GM15510 (cell line): ENCODE data around the gene HS6ST1.

Experiments
- POLR2A ChIP-seq: IDR thresholded peaks from 3 replicates; pipeline ENCODE4 v1.6.1; 2011; ENCODE audit warnings: borderline replicate concordance; ENCODE audit not compliant: insufficient read length; ENCODE audit errors: extremely low read depth

Gene HS6ST1

GRCh38 chr2:128269990-128270671 lies 48.5 kb downstream of the HS6ST1 start:
- no peak for TF ChIP-seq POLR2A

DNA sequence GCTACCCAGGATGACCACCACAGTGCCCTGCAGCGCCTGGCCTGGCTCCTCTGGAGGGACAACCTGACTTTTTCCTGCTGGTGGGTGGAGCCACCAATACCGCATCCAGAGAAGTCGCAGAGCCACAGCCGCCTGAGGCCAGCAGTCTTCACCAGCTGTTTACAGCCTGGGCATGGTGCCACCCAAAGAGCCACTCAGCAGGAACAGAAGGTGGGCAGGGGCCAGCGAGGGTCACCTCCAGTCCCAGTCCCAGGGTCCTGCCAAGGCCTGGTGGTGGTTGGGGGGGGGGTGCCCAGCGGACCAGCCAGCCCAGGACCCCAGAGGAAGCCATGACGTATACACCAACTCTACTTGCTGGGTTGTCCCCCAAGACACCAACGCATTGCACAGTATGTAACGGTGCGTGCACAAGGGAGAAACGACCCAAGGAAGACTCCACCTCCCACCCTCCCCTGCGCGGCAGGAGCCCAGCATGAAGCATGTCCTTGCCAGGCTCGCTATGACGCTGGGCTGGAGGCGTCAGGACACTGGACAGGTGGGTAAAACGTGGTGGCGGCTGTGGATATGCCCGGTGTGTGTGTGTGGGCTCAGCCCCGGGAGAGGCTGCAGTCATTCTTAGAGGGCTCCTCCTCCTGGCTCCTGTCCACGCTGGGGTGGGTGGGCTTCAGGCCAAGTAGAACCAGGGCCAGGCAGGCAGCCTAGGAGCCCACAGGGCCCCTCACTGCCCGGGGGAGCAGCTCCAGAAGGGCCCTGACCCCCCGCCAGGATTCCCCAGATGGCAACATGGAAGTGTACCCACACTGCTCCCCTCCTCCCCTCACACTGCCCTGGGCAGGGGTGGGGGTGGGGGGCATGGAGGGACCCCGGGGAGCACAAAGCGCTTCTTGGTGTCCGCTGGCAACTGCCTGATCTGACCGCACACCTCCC lies 49.3 kb downstream of the HS6ST1 start:
- TF ChIP-seq POLR2A: no peak

- no peak for TF ChIP-seq POLR2A
These were observed 53.6 kb downstream of the HS6ST1 start for GRCh38 chr2:128264881-128265607.

DNA sequence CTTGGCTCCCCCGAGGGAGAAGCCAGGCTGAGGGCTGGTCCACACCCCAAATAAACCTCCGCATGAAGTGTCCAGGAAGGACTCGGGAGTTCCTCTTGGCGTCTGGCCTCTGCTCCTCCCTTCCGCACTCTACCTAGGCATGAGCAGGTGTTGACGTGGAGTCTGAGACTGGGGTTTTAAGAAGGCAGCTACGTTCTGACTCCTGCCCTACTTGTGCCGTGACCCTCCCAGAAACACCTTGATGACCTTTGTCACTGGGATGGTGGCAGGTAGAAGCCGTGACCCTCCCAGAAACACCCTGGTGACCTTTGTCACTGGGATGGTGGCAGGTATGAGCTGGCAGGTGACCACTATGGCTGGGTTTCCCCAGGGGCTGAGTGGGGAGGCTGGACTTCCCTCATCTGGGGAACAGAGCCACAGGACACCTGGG lies 54.8 kb downstream of the HS6ST1 start:
- TF ChIP-seq POLR2A: no peak

DNA sequence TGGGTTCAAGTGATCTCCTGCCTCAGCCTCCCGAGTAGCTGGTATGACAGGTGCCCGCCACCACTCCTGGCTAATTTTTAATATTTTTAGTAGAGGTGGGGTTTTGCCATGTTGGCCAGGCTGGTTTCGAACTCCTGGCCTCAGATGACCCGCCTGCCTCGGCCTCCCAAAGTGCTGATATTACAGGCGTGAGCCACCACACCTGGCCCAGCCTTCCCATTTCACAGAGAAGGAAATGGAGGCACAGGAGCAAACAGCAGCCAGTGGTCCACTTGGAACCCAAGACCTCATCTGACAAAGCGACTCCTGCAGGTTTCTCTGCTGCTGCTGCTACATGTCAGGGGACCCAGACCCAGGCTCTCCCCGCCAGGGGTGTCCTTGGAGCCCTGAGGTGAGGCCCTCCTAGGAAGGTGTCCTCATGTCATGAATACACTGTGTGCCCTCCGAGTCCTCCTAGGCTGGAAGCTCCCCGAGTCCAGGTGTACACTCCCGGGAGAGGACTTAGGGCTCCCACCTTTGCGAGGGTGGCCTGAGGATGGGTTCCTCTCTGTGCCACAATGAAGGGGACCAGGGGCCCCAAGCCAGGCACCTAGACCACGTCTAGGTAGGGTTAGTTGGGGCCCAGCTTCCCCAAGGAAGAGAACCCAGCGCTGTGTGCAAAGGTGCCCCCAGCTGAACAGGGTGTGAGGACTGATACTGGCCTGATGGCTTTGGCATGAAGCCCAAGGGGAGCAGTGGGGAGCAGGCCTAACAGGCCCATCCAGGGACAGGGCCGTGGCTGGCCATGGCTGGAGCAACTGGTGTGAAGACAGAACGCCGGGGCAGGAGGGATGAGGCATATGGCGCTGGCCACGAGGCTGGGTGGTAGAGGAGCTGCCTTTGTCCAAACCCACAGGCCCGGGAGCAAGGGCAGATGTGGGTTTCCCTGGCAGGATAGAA lies 56.1 kb downstream of the HS6ST1 start:
- no peak for TF ChIP-seq POLR2A

DNA sequence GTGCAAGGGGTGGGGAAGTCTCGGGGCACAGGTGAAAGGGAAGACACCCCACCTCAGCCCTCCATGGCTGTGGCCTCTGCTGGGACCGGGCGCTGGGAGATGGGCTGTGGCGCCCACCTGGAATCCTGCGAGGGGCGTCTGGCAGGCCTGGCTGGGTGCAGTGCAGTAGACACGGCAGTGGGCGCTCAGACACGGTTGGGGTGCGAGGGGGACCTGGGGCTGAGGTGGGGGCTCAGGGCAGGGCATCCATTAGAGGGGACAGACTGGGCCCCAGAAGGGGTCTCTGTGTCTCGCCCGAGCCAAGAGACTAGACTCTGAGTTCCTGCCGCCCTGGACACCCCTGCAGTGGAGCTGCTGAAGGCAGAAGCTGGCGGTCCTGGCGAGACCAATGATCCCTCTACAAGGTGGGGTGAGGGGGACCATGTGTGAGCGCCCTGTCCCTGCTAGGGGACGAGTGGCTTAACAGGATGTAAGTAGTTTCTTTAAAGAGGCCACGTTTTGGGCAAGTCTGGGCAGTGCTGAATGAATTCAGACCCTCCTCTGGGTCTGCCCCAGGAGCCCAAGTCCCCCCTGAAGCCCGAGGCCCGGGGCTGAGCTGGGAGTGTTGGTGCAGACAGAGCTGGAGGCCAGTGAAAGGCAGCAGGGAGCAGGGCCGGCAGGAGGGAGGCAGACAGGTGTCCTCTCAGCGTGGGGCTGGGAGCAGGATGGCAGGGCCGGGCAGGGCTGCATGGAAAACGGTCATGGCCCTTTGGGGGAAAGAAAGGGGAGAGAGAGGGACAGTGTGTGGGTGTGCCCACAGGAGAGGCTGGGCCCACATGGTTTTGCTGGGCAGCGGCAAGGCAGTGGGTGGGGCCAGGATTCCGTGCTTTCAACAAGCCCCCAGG lies 57.2 kb downstream of the HS6ST1 start:
- no peak for TF ChIP-seq POLR2A

GRCh38 chr2:128260239-128261138 lies 58.2 kb downstream of the HS6ST1 start:
- TF ChIP-seq POLR2A: no peak

DNA sequence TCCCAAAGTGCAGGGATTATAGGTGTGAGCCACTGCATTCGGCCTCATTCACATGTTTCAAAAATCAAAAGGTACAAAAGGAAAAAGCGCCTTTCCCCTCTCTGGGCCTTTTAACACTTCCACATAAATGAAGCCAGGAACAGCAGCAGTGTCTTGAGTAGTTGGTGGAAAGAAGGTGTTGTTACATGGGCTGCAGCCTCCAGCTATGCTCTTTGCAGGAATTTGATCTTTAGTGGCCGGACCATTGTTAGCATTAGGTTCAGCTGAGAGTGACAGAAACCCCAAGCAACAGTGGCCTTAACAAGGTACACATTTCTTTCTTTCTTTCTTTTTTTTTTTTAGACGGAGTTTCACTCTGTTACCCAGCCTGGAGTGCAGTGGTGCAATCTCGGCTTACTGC lies 59.1 kb downstream of the HS6ST1 start:
- no peak for TF ChIP-seq POLR2A

GRCh38 chr2:128258218-128258617 lies 60.5 kb downstream of the HS6ST1 start:
- no peak for TF ChIP-seq POLR2A

DNA sequence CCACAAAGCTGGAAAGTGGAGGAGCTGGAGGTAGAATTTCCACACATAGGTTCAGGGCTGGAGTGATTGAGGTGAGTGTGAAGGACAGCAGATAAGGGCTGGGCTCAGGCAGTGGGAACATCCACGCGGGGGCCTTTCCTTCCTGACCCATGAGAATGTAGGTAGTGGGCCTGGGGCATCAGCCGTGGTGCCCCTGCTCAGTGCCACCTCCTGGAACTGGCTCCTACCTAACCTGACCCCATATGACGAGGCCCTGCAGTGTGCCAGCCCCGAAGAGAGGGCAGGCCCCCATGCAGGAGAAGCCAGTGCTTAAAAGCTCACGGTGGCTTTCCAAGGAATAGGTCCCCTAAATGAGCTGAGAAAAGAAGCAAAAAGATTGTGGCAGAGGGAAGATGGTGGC lies 66.2 kb downstream of the HS6ST1 start:
- TF ChIP-seq POLR2A: no peak

DNA sequence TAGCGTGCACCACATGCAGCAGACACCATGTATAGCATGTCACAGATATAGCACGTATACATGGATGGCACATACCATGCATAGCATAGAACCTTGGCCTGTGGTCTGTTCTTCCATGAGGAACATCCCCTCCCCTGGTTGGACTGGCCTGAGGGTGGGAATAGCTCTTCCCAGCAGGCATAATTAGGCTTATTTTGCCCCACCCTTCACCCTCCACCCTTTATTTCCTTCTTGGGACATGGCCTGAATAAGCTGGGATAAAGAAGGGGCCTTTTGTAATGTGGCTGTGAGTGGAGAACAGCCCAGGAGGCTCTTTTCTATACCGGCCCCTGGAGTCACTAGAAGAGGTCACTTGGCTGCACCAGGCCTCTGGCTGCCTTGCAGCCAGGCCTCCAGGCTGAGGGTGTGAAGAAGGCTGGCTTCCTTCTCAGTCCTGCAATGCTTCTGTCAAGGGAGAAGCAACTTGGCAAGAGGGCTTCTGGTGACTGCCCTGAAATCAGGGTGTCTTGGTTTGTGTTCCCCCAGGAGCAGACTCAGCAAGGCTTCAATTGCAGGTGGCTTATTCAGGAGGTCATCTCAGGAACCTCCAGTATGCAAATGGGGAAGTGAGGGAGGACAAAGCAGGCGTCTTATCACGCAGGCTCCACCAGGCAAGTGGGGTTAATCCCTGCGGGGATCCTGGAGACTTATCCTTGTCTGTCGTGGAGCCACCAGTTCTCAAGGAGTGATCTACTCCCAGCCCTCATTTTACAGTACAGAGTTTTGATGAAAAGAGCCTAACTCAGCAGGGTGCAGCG lies 68.2 kb downstream of the HS6ST1 start:
- TF ChIP-seq POLR2A: no peak
